ENCODE measurements around the gene NUMA1.

DNA sequence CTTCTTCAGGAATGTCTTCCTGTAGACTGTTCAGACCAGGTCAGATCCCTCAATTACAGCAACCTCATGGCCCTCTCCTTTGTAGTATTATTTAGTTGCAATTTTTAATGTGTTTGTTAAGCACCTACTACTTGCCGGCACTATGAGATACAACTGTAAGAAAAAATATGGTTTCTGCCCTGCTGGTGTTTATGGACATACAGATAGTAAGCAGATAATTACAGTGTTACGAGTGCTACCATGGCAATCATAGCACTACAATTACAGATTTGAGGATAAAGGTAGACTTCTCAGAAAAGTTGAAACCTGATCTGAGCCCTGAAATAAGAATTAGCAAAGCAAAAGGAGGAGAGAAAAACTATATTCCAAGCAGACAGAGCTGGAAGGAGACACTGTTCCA is 3.1 kb upstream of the NUMA1 start:
- no peak for TF ChIP-seq SP1 (IDR thresholded peaks at IDR 0.05)
- no peak for TF ChIP-seq SUZ12 (IDR thresholded peaks at IDR 0.05)
- no peak for TF ChIP-seq ELF4 (IDR thresholded peaks at IDR 0.05)
- no peak for TF ChIP-seq BHLHE40 (IDR thresholded peaks at IDR 0.05; ENCODE audit: borderline replicate concordance)
- no peak for TF ChIP-seq HDGF (IDR thresholded peaks at IDR 0.05; ENCODE audit: borderline replicate concordance)

Measured in HEK293T (cell line).